Right ventricle myocardium superior (tissue), 1 donor: ENCODE measurements around the gene ANO1. TPM values are rescaled to one million over a fixed set of nuclear protein-coding genes. Genes with fewer than 3 reads are reported as not detected.

Experiments used
- ATAC-seq: fragments of 200-7000 bp; cut with Tn5 transposase; one replicate; pipeline ENCODE4 v1.9.1; 2020; ENCODE audit warnings: mild to moderate bottlenecking; ENCODE audit not compliant: poor library complexity
- DNase-seq: peaks from one replicate; pipeline ENCODE4 v3.0.0-alpha.2; 2020
- intact Hi-C: fragments of 100-400 bp; cut with DNase I; formaldehyde crosslinking; loops from one replicate; pipeline ENCODE4 v1.11.2; 2022
- total RNA-seq: library from RNA; stranded (reverse); fragmentation: NEBNext Ultra II Directional; extraction: Animal tissue kit (Norgen Biotek cat#: 25700); gene quantifications from one replicate; pipeline ENCODE4 v1.2.1, GENCODE V29; 2021
- donor health status: DM: no; HTN: yes; CAD: no; lungs with severe emphysema.

ANO1 gene
- total RNA-seq, 1 donor from 2014 or later: 6.2 TPM

- ATAC-seq: no peak
- no peak for DNase-seq
- intact Hi-C loops: no loop called here
Measured at GRCh38 chr11:70048279-70049024, 29.7 kb upstream of the ANO1 start.

- no peak for DNase-seq
- intact Hi-C loops: no loop called here
- no peak for ATAC-seq
Measured at GRCh38 chr11:70049045-70049444, 29.1 kb upstream of the ANO1 start.

- intact Hi-C loops: no loop called here
- ATAC-seq: no peak
- DNase-seq: no peak
Measured at GRCh38 chr11:70050243-70050642, 27.9 kb upstream of the ANO1 start.

GRCh38 chr11:70054004-70054403 lies 24.1 kb upstream of the ANO1 start:
- no peak for DNase-seq
- intact Hi-C loops: no loop called here
- ATAC-seq: no peak

GRCh38 chr11:70055444-70055843 lies 22.7 kb upstream of the ANO1 start:
- no peak for DNase-seq
- intact Hi-C loops: no loop called here
- ATAC-seq: no peak

- intact Hi-C loops: no loop called here
- DNase-seq (no peak), ATAC-seq (no peak)
Measured at GRCh38 chr11:70057080-70057479, 21.0 kb upstream of the ANO1 start.

GRCh38 chr11:70059971-70060370 lies 18.1 kb upstream of the ANO1 start:
- DNase-seq (no peak), ATAC-seq (no peak)
- intact Hi-C loops: no loop called here

- ATAC-seq: no peak
- intact Hi-C loops: no loop called here
Measured at GRCh38 chr11:70060611-70061293, 17.4 kb upstream of the ANO1 start.

GRCh38 chr11:70061734-70062133 lies 16.4 kb upstream of the ANO1 start:
- intact Hi-C loops: no loop called here
- ATAC-seq: no peak

More at GRCh38 chr11:70060611-70061293, 17.4 kb upstream of the ANO1 start:
- no peak for DNase-seq

GRCh38 chr11:70063121-70063520 lies 15.0 kb upstream of the ANO1 start:
- intact Hi-C loops: no loop called here
- ATAC-seq (no peak), DNase-seq (no peak)

More at GRCh38 chr11:70061734-70062133, 16.4 kb upstream of the ANO1 start:
- DNase-seq: no peak

GRCh38 chr11:70063555-70063954 lies 14.6 kb upstream of the ANO1 start:
- ATAC-seq (no peak), DNase-seq (no peak)
- intact Hi-C loops: no loop called here

GRCh38 chr11:70064008-70064725 lies 13.9 kb upstream of the ANO1 start:
- no peak for ATAC-seq
- intact Hi-C loops: no loop called here
- DNase-seq: no peak

GRCh38 chr11:70064726-70065317 lies 13.3 kb upstream of the ANO1 start:
- DNase-seq (no peak), ATAC-seq (no peak)
- intact Hi-C loops: no loop called here

- intact Hi-C loops: no loop called here
- ATAC-seq (no peak), DNase-seq (no peak)
Measured at GRCh38 chr11:70065318-70066135, 12.6 kb upstream of the ANO1 start.

- intact Hi-C loops: no loop called here
- ATAC-seq (no peak), DNase-seq (no peak)
Measured at GRCh38 chr11:70066136-70066520, 12.0 kb upstream of the ANO1 start.

GRCh38 chr11:70066628-70067027 lies 11.5 kb upstream of the ANO1 start:
- ATAC-seq (no peak), DNase-seq (no peak)
- intact Hi-C loops: no loop called here

- intact Hi-C loops: no loop called here
- ATAC-seq: no peak
Measured at GRCh38 chr11:70067036-70067435, 11.1 kb upstream of the ANO1 start.

GRCh38 chr11:70067591-70068341 lies 10.4 kb upstream of the ANO1 start:
- intact Hi-C loops: no loop called here
- ATAC-seq: no peak
- no peak for DNase-seq

More at GRCh38 chr11:70067036-70067435, 11.1 kb upstream of the ANO1 start:
- DNase-seq: no peak
